Dermis blood vessel endothelial cell (primary cell): ENCODE measurements around the gene RPL36A. TPM values are rescaled to one million over a fixed set of nuclear protein-coding genes. Genes with fewer than 3 reads are reported as not detected.

Source experiments
- DNase-seq: peaks from one replicate; pipeline ENCODE4 v3.0.0; 2010
- total RNA-seq: library from RNA; depleted of rRNA; stranded (reverse); fragments of >200 nt; gene quantifications from 2 replicates; pipeline ENCODE4 v1.2.3, GENCODE V29; 2014

The RPL36A gene
- 660 and 938 TPM in 2 replicates for total RNA-seq

DNA sequence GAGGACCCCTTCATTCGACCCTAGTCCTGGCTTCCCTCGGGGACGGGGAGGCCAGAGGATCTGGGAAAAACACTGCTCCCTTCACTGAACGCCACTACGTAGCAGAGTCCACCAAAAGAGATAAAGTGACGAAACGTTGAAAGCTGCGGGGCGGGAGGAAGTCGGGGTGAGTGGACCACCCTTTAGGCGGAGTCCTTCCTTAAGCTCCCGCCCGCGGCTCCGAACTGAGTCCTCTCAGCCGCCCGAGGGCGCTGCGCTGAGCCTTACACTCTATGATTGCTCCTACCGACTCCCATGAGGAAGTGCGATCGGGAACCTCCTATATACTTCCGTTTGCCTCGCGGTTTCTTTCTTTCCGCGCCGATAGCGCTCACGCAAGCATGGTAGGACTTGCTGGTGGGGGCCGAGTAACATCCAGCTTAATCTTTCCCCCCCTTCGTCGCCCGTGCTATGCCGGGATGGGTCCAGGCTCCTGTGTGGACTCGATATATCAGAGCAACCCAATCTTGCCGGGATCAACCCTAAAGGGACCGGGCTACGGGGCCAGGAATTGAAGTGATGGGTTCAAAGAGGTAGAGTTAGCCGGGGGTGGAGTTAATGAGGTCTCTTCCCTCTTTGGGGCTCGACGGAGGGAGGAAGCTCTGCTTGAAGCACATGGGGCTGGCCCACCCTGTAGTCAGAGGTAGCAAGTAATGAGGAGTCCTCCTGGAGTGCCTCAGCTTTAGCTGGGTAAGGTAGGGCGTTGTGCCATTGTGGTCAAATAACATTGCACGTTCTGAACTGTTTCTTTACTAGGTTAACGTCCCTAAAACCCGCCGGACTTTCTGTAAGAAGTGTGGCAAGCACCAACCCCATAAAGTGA, at the start of gene RPL36A:
Gene RPL36A (plus strand): TSS at position 348 of the 862 bp plus-strand sequence. CDS start 33 bp downstream, at position 381.
- peak; percentile 91 for DNase-seq

DNA sequence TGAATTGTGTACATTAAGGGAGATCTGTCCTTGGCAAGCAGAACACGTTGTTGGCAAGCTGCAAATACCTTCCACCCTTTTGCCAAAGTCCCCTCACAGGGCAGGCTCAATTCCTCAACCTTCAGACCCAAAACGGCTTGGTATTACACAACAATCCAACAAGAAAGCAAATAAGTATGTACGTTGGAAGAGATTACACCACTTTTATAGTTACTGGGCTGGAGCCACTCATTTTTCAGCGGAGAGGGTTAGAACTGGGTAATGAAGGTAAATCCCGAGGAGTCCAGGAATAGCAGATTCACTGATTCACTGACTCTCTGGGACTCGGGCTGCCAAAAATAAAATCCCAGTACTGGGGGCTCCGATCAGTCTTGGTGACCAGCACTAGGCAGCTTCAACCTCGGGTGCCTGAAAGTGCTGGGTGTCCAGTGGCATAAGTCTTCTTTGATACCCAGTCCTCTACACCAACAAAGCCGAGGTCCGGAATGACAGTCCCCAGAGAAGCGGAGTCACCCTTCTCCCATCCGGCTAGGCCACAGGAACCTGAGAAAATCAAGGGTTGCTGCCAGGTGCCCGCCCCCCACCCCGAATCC, 42.9 kb upstream of the RPL36A start:
- peak; percentile 7 for DNase-seq

DNA sequence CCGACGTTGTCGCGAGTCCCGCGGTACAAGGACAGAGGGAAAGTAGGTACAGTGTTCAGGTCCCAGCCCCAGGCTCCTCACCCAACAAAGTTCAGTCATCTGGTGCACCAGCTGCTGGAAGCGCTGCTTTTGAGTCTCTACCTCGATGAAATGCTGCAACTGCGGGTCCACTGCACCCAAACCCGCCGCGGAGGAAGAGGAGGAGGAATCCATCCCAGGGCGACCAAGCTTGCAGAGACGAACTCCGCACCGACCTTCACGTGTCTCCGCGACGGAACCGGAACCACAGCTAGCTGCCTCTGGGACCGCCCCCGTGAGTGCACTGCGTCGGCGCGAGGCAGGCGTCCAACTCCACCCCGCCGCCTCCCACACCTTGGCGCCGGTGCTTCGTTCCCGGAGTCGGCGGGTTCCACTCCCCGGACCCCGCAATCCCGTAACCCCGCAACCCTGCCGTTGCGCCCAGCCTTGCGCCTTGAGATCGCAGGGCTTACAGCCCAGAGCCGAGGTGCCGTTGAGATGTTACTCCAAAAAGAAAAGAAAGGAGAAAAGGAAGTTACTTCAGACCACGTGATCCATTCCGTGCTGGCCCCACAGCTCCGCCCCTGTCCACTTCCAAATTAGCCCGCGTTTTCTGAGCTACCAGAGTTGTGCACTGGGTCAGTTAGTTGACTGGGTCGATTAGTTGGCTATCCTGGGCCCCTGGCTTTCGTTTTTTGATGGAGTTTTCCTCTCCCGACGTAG, 42.2 kb upstream of the RPL36A start, which contains the start of gene TIMM8A:
Gene TIMM8A (minus strand): TSS at position 291 of the 741 bp plus-strand sequence. CDS start 78 bp downstream, at position 213.
- peak; percentile 79 for DNase-seq

DNA sequence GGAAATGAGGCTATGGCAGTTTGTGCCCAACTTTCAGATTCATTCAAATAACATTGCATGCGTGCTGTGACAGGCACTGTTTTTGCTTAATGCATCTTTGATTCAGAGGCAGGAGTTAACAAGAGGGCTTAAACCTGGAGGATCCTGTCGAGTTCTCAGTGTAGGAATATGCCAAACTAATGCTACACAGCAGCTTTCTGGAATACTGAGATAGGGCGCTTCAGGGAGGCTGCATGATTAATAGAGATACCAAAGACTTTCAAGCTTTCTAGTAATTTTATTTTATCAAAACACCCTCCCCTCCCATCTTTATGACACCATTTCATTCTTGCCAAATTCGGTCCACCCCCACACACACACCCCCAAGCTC, 41.6 kb upstream of the RPL36A start:
- DNase-seq, result no peak

DNA sequence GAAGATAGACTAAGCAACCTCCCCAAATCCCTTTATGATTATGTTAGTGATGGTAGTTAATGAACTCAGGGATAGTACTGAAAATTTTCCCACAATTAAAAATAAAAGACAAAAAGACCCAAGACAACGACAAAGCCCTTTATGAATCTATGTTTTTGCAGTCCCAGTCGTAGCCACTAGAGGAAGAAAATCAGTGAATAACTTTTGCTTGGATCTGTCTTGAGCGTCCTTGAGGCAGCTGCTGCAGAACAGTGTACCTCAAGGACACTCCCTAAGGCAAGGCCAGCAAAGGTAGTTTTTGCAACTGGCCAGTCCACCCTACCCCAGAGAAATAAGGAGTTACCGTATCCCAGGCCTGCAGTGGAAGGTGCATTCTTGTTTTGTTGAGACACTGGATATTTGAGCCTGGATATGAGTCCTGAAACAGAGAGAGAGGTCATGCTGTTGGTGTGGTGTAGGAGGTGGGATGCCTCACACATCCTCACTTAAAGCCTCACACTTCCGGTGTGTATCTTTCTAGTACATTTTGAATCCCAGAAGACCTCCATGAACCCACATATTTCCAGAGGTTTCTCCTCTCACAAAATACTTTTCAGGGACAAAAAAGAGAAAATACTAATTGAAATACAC, 33.5 kb upstream of the RPL36A start:
- DNase-seq, result peak; percentile 14

DNA sequence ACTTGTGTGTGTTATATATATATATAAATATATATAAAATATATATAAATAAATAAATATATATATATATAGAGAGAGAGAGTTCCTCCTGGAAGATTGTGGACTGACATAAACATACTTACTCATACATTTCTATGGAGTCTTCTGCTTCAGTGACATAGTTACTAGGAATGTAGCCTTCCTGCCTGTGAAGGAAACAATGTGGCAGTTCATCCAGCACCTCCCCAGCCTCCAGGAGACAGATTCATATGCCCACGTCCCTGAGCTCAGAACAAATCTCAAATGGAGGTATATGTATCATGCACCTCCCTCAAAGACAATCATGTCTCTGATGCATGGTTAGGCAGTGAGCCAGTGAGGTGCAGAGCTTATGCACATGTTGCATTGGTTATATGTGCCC, 30.8 kb upstream of the RPL36A start:
- DNase-seq, result no peak

DNA sequence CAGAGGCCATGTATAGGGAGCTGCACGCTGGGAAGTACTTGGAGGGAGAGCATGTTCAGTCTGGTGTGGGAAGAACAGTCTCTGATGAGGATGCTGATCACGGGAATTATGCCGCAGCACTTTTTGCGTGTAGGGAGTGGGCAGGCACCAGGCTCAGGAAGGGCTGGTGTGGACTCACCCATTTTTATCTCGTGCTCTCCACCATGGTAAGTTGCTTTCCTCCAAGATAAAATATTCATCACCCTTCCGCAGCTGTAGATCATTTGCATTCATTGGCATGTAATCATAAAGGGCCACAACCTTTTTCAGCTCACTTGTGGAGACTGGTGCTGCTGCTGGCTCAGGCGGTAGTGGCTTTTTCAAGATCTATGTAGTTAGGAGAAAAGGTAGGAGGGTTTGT, 30.4 kb upstream of the RPL36A start:
- DNase-seq, result no peak

DNA sequence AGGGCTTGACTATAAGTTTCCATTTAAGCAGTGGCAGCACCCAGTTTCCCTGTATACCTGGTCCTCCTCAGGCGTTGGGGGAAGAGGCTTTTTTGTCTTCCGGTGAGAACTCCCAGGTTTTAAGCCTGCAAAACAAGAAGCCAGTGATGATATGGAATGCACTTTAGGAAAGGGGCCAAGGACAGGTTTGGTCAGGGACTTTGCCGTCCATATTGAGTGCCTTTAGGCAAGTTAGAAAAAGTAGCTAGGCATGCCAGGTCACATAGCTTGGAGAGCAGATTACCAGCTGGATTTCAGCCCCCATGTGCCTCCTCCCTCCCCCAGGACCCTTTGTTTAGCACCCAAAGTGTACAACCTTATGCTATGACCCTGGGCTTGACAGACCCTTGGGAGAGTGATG, 28.7 kb upstream of the RPL36A start:
- DNase-seq, result no peak

DNA sequence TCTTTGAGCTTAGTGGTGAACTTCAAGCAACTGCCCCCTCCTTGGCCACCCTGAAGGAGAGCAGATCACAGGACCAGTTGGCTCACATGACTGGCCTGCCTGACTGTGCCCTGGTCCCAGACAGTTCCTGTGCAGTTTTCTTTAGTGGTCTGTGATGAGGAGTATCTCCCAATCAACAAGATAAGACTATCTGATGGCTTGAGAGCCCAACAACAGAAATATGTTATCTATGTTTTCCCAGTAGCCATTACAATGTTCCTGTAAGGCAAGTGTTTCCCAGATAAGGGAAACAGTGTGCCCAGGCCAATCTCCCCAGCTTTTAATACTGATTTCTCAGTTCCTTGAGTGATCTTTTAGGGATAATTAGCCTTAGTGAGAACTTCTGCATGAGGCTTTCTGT, 28.1 kb upstream of the RPL36A start:
- no peak for DNase-seq

DNA sequence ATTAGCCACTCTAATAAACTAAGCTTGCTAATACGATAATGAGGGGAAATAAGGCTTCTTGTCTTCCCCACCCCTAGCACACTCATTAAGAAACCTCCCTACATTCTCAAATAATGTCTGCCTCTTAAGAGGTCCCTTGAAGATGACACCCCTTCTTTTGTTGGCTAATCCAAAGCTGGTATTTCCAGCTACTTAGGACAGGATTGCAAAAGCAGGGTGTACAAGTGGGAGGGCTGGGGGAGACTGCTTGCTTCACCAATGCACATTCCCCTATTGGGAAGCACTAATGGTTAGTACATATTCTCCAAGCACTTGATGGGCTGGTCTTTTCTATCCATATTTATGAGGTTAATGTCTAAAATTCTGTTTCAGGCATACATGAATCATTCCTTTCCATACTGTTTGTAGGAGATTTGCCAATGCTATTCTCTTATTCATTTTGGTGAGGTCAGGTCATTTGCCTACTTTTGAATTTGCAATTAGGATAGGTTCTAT, 25.5 kb upstream of the RPL36A start:
- no peak for DNase-seq

DNA sequence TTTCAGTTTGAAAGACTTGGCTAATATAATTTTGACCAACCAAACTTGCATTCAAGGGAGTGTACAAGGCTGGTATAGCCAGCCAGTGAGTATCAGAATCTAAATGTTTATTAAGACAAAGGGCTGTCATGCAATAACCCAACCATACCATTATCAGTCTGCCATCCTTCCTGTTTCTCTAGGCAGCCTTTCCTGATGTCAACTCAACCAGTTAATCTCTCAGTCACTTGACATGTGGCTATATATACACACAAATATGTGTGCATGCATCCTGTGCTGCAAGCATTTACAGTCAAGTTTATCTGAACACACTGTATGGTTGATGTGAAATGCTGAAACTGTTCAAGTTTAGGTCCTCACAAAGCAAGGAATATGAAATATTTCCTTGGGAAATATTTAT, 22.0 kb upstream of the RPL36A start:
- DNase-seq, result no peak

DNA sequence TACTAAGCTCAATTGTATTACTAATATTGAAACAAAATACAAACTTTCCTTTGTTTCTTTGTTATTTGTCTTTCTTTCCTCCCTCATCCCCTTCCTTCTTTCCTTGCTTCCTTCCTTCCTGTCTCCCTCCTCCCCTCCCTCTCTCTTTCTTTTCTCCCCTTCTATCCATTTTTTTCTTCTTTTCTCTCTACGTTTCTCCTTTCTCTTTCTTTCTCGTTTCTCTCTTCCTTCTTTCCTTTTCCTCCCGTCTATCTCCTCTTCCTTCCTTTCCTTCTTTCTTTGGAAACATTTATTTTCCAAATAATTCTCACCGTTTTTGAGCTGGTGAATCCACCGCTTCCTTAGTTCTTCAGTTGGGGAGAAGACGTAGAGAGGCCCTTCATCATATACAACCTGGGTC, 21.1 kb upstream of the RPL36A start:
- DNase-seq, result no peak

DNA sequence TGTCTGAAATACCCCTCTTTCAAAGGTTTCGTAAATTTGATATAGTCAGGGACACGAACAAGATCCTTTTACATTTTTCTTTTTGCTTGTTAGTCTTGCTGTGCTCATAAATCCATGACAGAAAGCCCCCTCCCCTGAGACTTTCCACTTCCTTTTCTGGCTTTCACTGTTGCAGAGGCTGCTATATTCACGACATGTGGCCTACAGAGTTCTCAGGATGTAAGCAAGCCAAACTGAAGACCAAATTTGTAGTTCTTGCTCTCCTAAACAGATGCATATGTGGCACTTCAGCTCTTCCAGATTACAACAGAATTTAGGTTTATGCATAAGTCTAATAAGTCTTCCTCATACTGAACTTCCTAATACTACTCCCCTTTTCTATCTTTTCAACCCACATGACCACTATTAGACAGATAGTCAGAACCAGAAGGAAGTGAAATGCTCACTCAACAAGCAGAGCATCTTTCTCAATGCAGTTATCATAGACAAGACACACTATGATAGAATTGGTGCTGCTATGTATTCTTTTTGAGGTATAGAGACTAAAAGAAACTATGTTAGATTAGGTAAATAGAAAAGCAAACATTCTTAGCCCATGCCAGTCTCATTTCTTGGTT, 19.8 kb upstream of the RPL36A start:
- no peak for DNase-seq

DNA sequence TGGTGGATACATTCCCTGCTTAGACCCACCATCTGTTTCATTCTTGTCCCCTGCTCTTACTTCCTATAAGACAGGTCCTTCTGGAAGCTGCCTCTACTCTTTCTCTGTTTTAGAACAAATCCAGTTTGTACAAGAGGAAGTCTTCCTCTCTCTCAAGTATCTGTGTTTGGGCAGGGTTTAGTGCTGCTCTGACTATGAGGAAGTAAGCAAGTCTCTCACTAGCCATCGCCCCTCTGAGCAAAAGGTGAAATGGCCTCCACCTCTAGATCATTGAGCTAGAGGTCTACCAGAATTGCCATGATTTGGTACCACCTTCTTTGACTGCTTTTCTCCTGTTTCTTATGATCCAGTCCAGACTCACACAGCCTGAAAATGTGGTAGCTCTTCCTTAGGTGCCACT, 13.3 kb upstream of the RPL36A start:
- DNase-seq, result no peak

DNA sequence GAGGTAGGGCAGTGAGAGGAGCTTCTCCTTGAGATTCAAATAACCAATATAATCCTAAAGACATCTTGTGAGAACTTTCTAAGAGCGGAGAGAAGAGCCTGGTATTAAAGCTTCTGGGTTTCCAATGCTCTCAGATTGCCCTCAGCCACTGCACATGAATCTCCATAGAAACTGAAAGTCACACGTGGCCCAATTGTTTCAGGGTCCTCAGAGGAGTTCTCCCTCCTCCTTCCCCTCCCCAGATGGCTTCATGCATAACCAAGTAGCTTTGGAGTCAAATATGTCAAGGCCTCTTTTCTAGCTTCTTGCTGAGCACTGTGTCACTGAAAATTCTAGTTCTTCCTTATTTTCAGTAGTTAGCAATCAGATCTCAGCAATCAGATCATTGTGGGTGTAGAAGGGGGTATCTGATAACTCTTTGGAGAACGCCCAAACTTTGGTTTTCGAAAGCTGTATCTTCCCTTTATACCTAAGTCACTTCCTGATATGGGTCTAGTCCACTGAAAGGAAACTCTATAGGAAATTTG, 7.1 kb upstream of the RPL36A start:
- no peak for DNase-seq

DNA sequence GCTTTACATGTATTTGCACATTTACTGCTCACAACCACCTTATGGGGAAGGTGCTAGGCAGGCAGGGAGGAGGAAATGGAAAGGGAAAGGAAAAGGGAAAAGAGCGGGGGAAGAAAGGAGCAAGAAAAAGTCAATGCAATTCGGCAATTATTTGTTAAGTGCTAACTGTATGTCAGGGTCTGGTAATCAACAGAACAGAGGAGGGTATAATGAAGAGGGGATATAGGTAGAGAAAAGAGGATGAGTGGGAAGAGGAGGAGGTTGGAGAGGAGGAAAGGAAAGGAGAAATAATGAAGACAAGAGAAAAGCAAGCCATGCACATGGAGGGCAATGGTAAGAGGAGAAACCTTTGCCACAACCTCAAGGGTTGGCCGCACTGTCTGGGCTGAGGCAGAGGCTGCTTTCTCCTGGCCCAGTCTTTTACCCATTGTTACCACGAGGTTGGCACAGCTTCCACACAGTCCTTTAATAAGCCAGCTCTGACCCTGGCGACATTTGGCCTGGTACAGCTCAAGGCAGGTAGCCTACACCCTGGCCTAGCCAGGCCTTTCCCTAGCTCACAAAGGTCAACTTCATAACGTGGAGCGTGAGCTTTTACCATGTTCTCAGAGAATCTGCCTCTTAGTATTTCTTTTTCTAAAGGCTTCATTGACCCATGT, 5.7 kb upstream of the RPL36A start:
- no peak for DNase-seq

DNA sequence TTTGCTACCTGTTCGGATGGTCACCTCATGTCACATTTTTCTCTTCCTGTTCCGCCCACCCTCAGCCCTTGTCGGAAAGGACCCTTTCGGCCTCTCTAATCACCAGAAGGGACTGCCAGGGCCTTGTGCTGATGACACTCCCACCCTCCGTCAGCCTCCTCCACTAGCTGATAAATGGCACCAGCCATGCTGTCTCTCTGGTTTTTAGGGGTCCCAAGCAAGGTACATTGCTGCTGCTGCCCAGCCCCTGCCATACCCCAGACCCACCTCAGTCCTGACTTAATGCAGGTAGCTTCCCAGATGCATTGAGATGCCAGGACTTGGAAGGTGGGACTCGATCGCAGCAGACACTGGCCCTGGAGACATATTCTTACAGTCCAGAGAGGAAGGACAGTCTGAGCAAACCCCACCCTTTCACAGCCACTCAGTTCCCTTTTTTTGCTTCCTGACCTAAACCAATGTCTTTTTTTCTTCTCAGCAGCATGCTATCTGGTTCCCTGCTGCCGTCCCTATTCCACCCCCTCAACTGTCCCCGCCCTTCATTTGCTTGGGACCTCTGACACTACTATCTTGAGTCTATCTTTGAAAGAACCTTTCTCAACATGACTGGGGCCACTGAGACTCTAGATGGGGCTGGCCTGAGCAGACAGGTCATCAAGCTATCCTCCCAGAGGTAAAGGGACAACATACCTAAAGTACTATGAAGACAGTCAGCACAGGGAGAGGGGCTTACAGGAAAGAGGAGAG, 4.8 kb upstream of the RPL36A start, which contains the start of gene BTK:
Gene BTK (minus strand): TSS at position 397 of the 747 bp plus-strand sequence. CDS start 10,907 bp downstream, outside the sequence.
- DNase-seq, result no peak

DNA sequence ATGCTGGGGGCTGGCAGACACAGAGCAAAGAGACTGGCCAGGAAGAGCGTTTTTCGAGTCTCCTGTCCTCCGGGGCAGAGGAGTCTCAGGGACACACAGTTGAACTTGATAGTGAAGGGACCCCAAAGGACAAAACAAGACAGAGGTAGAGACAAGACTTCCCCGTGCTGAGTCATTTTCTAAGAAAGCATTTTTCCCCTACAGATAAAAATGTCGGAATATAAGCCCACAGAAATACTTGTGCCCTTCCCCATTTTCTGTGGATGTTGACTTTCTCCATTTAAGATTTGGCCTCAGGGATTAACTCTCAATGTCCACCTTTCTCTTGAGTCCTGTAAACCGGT, 4.3 kb upstream of the RPL36A start:
- DNase-seq, result no peak

DNA sequence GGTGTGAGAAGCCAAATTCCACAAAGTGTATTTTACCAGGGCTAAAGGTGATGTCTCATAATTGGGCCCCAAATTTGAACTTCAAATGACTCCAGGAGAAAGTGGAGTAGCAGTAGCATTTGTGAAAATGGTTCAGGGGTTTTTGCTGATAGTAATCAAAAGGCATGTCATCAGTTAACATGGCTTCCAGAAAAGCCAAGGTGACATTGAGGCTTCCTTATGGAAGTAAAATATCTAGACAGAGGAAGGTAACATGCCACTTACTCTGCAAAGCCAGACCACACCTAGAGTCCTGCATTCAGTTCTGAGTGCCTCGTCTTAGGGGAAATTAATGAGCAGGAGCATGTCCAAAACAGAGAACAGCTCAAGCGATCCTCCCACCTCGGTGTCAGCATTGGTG, 2.2 kb upstream of the RPL36A start:
- no peak for DNase-seq

DNA sequence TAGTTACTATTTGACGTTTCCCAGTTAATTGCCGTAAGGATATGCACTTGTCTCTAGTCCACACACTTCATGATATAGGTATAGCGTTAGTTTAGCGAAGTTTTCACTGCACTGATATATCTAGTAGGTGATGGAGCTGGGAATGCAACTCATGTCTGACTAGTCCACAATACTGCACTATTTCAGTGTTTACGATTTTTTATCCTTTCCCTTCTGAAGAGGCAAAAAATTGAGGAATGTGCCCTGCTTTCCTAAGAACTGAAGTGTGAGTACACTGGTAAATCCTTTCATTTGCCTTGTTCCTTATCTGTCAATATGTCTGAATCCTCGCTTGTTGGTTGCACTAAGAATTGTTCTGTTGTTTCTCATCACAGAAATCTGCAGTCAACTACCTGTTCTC, 1.0 kb downstream of the RPL36A start:
- peak; percentile 4 for DNase-seq
